GM18519 (cell line): Measurements from ENCODE around the gene ZBTB2.
"Not testable (repeated sequence)": the region's sequence is repeated elsewhere in the genome, so short reads cannot be mapped to it uniquely, and the experiment has no call there.

ENCODE experiments used
- ATAC-seq: cut with Tn5 transposase; IDR thresholded peaks from one replicate; pipeline ENCODE4 v1.9.1; 2021; ENCODE audit warnings: mild to moderate bottlenecking, moderate library complexity; ENCODE audit not compliant: unreplicated experiment, low FRiP score

Gene ZBTB2

GRCh38 chr6:151339369-151339768 lies 52.0 kb downstream of the ZBTB2 start:
- ATAC-seq, result no peak

DNA sequence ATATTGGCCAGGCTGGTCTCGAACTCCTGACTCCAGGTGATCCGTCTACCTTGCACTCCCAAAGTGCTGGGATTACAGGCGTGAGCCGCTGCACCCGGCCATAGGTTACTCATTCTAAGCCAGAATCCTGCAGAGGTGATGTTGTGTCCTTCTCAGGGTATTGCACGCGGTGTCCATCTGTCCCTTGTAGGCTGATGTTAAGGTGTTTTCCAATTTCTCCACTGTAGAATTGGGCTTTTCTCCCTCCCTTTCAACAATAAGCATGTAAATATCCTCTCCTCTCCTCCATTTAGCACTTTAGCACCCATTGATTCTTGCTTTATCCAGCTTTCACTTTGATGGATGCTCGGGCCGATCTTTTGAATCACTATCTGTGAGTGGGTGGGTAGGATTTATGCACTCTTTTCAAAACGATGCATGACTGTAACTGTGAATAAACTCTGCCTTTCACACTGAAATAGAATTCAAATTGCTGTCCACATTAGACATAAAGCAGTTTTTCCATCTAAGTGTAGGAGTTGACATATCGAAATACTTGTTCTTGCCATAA lies 52.6 kb downstream of the ZBTB2 start:
- ATAC-seq, result no peak

- no peak for ATAC-seq
Observed at GRCh38 chr6:151335930-151336329, 55.4 kb downstream of the ZBTB2 start.

GRCh38 chr6:151330130-151330696 lies 61.1 kb downstream of the ZBTB2 start:
- ATAC-seq, result no peak

DNA sequence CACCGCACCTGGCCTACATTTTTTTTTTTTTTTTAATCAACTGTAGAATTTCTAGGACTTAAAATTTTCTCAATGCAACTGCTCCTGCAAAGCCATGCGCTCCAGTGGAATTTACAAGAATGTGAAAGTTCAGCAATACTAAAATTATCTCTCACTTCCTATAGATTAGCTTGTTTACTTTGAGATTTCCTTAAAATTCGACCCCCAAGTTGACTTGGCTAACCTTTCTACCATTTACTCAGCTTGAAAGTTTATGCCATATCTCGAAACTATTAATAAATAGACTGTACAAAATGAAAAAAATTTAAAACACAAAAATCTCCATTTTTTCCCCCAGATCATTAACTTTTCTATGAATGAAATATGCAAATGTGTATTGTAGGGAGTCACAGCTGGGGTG lies 64.3 kb downstream of the ZBTB2 start:
- ATAC-seq, result no peak

- ATAC-seq, result no peak
Observed at GRCh38 chr6:151326116-151326825, 65.1 kb downstream of the ZBTB2 start.

- ATAC-seq, result no peak
Observed at GRCh38 chr6:151325075-151326050, 66.0 kb downstream of the ZBTB2 start.

DNA sequence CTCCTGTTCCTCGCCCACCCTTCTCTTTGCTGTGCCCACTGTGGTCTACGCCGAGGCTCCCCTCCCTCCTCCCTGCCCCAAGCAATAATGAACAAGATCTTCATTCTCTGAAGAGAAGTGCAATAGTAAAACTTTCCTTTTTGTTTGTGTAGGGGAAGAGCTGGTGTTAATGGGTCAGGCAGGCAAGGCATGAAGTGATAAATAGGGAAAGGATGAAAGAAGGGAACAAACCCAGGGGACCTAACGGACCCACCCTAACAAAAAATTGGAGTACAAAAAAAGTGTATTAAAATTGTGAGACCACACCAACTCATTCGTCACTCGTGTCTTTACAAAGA lies 66.9 kb downstream of the ZBTB2 start:
- no peak for ATAC-seq

DNA sequence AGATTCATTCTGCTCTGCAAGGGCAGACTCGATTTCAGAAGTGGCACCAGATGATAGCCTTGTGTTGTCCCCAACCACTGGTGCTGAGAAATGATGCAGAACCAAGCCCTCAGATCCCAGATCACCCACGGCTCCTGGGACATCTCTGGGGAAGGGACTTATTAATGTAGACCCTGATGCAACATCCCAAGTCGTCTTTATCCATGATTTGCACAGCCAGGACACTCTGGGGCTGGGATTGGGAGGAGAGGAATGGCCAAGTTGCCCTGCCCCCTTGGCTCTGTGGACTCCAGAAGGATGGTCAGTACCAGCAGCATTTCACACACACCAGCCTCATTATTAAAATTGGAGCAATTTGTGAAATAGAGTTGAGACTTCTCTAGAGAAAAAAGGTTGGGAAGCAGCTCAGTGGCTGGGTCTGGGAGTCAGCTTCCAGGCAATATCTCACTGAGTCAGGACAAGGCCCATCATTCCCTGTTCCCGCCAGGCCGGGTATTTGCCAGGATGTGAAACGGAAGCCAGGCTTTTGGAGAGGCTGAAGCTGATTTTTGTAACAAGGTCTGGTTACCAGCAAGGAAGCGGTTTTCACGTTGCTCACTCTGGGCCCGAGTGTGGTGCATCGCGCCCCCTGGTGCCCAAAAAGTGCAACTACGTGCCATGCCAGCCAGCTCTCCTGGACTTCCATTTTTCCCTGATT lies 67.4 kb downstream of the ZBTB2 start:
- ATAC-seq, result peak; percentile 61

DNA sequence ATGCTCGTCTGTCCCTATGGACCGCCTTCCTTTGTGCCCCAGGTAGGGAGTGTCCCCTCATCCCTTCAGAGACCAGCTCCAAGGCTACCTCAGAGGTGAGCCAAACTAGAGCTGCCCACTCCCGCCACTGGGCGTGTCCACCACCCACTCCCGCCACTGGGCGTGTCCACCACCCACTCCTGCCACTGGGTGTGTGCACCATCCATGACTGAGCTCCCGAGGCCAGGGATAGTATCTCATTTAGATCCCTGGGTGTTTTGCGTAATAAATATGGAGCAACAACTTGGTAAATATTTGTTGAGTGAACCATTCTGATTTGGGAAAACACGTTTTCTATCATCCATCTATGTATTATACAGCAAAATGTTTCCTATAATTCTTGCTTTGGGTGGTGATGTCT lies 68.8 kb downstream of the ZBTB2 start:
- ATAC-seq, result no peak

GRCh38 chr6:151321438-151321837 lies 69.9 kb downstream of the ZBTB2 start:
- no peak for ATAC-seq

GRCh38 chr6:151320140-151320539 lies 71.2 kb downstream of the ZBTB2 start:
- no peak for ATAC-seq

DNA sequence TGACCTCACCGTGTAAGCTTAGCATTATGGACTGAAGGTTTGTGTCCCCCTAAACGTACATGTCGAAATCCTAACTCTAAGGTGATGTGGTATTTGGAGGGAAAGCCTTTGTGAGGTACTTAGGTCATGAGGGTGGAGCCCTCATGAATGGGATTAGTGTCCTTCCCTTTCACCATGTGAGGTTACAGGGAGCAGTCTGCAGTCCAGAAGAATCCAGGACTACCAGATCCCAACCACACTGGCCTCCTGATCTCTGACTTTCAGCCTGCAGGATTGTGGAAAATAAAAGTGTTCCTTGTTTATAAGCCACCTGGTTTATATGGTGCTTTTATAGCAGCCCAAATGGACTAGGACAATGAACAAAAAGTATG lies 73.4 kb downstream of the ZBTB2 start:
- no peak for ATAC-seq

DNA sequence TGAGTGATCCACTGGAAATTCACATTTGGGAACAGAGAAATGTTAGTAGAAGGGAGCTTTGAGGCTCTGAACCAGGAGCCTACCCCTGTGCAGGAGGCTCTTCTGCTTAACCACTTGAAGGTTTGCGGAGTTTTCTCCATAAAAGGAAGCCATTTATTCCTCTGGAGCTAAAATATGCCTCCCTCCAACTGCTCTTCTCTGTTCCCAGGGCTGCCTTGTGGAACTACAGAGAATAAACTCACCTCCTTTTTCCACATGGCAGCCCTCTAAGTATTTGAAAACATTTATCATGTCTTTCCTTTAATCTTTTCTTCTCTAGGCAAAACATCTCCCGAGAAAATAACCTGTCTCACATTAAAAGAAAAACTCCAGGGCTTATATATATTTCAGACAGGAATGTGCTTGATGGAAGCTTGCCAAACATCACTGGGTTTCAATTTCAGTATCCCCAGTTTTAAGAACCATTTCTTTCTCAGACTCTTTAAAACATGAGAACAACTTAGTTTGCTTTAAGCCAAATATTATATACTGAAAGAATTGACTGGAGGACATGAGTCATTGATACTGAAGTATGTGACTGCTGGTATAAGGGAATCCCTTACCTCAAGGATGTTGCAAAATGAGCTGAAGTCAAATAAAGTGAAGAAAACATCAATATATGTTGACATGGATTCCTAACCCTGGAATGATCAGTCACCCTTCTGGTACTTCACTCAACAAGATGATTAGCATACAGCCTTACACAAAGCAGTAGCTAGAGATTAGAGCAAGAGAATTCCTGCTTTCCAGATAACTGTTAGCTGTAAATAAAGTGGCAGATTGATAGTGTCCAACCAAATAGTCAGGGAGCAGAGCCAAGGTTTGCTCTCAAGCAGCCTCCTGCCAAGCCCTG lies 74.0 kb downstream of the ZBTB2 start:
- ATAC-seq, result no peak

DNA sequence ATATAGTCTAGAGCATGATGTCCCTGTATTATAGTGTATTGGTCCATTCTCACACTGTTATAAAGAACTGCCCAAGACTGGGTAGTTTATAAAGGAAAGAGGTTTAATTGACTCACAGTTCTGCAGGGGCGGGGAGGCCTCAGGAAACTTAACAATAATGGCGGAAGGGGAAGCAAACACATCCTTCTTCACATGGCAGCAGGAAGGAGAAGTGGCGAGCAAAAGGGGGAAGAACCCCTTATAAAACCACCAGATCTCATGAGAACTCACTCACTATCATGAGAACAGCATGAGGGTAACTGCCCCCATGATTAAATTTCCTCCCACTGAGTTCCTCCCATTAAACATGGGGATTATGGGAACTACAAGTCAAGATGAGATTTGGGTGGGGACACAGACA lies 75.7 kb downstream of the ZBTB2 start:
- not testable (repeated sequence) for ATAC-seq
